Inflammatory macrophage (primary cell): ENCODE data around the gene TAF15.

Experiments used
- DNase-seq, 2 donors: peaks; one replicate each; pipeline ENCODE4 v3.0.0-alpha.2; 2020 to 2022

TAF15 gene

GRCh38 chr17:35821308-35821707 lies 12.0 kb downstream of the TAF15 start:
- no peak for DNase-seq

- no peak for DNase-seq
Measured at GRCh38 chr17:35825206-35825605, 15.9 kb downstream of the TAF15 start.

- DNase-seq = no peak
Measured at GRCh38 chr17:35841101-35841500, 31.8 kb downstream of the TAF15 start.

- no peak for DNase-seq
Measured at GRCh38 chr17:35841505-35841904, 32.2 kb downstream of the TAF15 start.

GRCh38 chr17:35842239-35842638 lies 33.0 kb downstream of the TAF15 start:
- no peak for DNase-seq

- DNase-seq = no peak
Measured at GRCh38 chr17:35843698-35844097, 34.4 kb downstream of the TAF15 start.

GRCh38 chr17:35844547-35844946 lies 35.3 kb downstream of the TAF15 start:
- DNase-seq = no peak

GRCh38 chr17:35846055-35846809 lies 36.9 kb downstream of the TAF15 start:
- no peak for DNase-seq

- DNase-seq = no peak
Measured at GRCh38 chr17:35847006-35847405, 37.7 kb downstream of the TAF15 start.

GRCh38 chr17:35847633-35848373 lies 38.5 kb downstream of the TAF15 start:
- no peak for DNase-seq

- peak; percentile 62 to 72 for DNase-seq
Measured at GRCh38 chr17:35849469-35850348, 40.4 kb downstream of the TAF15 start.

- DNase-seq = no peak
Measured at GRCh38 chr17:35855965-35856364, 46.7 kb downstream of the TAF15 start.

- no peak for DNase-seq
Measured at GRCh38 chr17:35856603-35857002, 47.3 kb downstream of the TAF15 start.

- DNase-seq = no peak
Measured at GRCh38 chr17:35864853-35865252, 55.6 kb downstream of the TAF15 start.

GRCh38 chr17:35865412-35866340 lies 56.4 kb downstream of the TAF15 start:
- peak in 1 of 2 donors; percentile 14 for DNase-seq

- DNase-seq = peak; percentile 14 to 19
Measured at GRCh38 chr17:35866341-35866950, 57.2 kb downstream of the TAF15 start.

GRCh38 chr17:35867574-35867973 lies 58.3 kb downstream of the TAF15 start:
- DNase-seq = no peak

GRCh38 chr17:35868737-35869136 lies 59.5 kb downstream of the TAF15 start, which contains the start of gene HEATR9:
Gene HEATR9 (minus strand): TSS chr17:35868891. CDS start chr17:35868742, 149 bp downstream.
- DNase-seq = no peak

- DNase-seq = peak; percentile 70 to 71
Measured at GRCh38 chr17:35870906-35871819, 61.9 kb downstream of the TAF15 start.
